Muscle layer of colon (tissue), 2 donors: ENCODE data around the gene ADAMTS15.

ENCODE experiments used
- H3K27ac ChIP-seq: one replicate; pipeline ENCODE4 v1.7.0; 2013; ENCODE audit warnings: low read depth, mild to moderate bottlenecking, low read length, moderate library complexity
- H3K27me3 ChIP-seq, 2 donors: one replicate each; pipeline ENCODE4 v1.7.0; 2013; ENCODE audit warnings: low read length in 2 of 2, mild to moderate bottlenecking in 2 of 2; ENCODE audit not compliant: insufficient read depth in 2 of 2, control insufficient read depth in 1 of 2
- H3K36me3 ChIP-seq: one replicate; pipeline ENCODE4 v1.7.0; 2013; ENCODE audit warnings: mild to moderate bottlenecking, low read length; ENCODE audit not compliant: insufficient read depth
- H3K4me1 ChIP-seq: one replicate; pipeline ENCODE4 v1.7.0; 2013; ENCODE audit warnings: mild to moderate bottlenecking, low read length; ENCODE audit not compliant: insufficient read depth
- H3K4me3 ChIP-seq, 2 donors: one replicate each; pipeline ENCODE4 v1.7.0; 2013; ENCODE audit warnings: low read length in 2 of 2, low read depth in 1 of 2, mild to moderate bottlenecking in 1 of 2, moderate library complexity in 1 of 2
- H3K9ac ChIP-seq: one replicate; pipeline ENCODE4 v1.7.0; 2013; ENCODE audit warnings: low read length
- H3K9me3 ChIP-seq: one replicate; pipeline ENCODE4 v1.7.0; 2013; ENCODE audit warnings: mild to moderate bottlenecking, low read length
- donor health status: abdominal sarcoma.
- donor health status: Adenocarcinoma of cecum.

Gene ADAMTS15

GRCh38 chr11:130455483-130456127, 7.2 kb downstream of the ADAMTS15 start:
- Histone ChIP-seq H3K27ac (no peak overlapping the region), H3K9ac (no peak overlapping the region), H3K9me3 (no peaks in the 10 kb centered on the region), H3K27me3 (no peaks in the 10 kb centered on the region), H3K4me1 (peaks cover 8% of the 10 kb centered on the region), H3K36me3 (no peaks in the 10 kb centered on the region), H3K4me3 (no peak overlapping the region)

- H3K9ac ChIP-seq = no peak overlapping the region
- no peaks in the 10 kb centered on the region for H3K9me3 ChIP-seq
- no peaks in the 10 kb centered on the region for H3K27me3 ChIP-seq
- H3K4me1 ChIP-seq = peaks cover 7% of the 10 kb centered on the region
- no peaks in the 10 kb centered on the region for H3K36me3 ChIP-seq
- H3K27ac ChIP-seq = no peak overlapping the region
- no peak overlapping the region for H3K4me3 ChIP-seq
These were observed 7.8 kb downstream of the ADAMTS15 start for GRCh38 chr11:130456286-130456685.

DNA sequence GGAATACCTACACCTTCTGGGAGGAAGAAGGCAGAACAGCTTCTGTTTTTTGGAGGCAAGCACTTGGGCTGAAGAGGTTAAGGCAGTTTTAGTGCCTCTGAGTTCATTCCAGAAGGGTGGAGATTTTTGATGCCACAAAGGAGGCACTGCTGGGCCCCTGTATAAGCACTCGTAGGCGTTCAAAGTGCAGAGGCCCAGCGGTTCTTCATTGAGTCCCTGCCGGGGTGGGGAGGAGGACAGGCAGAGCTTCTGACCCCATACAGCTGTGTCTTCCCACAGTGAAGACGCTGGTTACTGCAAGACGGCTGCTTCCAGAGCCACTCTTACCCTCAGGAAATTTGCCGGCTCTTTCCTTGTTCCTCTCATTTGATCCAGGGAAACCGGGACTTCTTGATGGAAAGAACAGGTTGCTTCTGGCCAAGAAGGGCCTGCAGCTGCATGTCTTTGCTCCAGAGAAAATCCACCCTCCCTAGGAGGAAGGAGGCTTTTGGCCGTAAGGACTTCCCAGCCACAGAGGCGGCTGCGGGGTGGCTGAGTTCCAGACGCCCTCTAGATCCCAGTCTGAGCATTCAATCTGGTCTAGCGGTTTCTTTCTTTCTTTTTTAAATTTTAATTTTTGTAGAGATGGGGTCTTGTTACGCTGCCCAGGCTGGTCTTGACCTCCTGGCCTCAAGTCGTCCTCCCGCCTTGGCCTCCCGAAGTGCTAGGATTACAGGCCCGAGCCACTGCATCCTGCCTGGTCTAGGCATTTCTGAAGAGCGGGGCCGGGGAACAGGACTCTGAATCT, 9.4 kb downstream of the ADAMTS15 start:
- no peak overlapping the region for H3K9ac ChIP-seq
- H3K9me3 ChIP-seq = no peaks in the 10 kb centered on the region
- H3K36me3 ChIP-seq = peaks cover 6% of the 10 kb centered on the region
- no peaks in the 10 kb centered on the region for H3K27me3 ChIP-seq
- H3K27ac ChIP-seq = no peak overlapping the region
- H3K4me1 ChIP-seq = no peaks in the 10 kb centered on the region
- H3K4me3 ChIP-seq = no peak overlapping the region

- Histone ChIP-seq H3K9ac (no peak overlapping the region), H3K4me1 (no peaks in the 10 kb centered on the region), H3K9me3 (no peaks in the 10 kb centered on the region), H3K27ac (no peak overlapping the region), H3K27me3 (no peaks in the 10 kb centered on the region), H3K36me3 (peaks cover 8% of the 10 kb centered on the region), H3K4me3 (no peak overlapping the region)
These were observed 9.9 kb downstream of the ADAMTS15 start for GRCh38 chr11:130458410-130458729.

DNA sequence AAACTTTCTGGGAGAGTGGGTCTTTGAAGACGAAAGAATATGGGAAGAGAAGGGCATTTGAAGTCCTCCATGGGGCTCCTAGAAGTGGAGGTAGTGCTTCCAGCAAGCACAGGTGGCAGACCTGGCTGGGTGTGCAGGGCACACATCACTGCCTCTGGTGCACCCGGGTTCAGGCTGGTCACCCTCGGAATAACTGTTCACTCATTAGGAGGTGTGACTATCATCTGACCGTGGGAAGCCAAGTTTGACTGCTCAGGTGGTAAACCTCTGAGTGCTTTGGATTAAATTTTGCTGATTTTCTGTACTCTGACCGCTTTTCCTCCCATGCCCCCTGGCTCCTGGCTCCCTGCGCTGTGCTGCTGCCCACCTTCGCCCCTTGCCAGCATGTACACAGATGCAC, 11.1 kb downstream of the ADAMTS15 start:
- no peak overlapping the region for H3K4me3 ChIP-seq
- peaks cover 8% of the 10 kb centered on the region for H3K36me3 ChIP-seq
- H3K9ac ChIP-seq = no peak overlapping the region
- H3K4me1 ChIP-seq = no peaks in the 10 kb centered on the region
- H3K27ac ChIP-seq = no peak overlapping the region
- H3K27me3 ChIP-seq = no peaks in the 10 kb centered on the region
- H3K9me3 ChIP-seq = no peaks in the 10 kb centered on the region

DNA sequence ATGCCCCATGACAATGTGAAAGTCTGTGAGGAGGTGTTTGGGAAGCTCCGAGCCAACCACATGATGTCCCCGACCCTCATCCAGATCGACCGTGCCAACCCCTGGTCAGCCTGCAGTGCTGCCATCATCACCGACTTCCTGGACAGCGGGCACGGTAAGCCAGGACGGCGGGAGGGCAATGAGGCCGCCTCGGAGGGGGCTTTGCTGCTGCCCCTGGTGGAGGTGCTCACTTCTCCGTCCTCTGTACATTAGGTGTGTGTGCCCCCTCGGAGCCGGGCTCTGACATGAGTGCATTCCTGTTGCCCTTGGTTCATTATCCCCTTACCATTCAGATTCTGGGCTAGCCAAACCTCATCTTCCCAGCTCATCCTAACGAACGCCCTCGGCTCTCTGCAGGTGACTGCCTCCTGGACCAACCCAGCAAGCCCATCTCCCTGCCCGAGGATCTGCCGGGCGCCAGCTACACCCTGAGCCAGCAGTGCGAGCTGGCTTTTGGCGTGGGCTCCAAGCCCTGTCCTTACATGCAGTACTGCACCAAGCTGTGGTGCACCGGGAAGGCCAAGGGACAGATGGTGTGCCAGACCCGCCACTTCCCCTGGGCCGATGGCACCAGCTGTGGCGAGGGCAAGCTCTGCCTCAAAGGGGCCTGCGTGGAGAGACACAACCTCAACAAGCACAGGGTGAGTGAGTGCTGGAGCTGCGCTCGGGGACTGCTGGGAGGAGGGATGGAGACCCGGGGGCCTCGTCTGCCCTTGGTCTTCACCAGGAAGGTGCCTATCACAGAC, 13.8 kb downstream of the ADAMTS15 start:
- no peaks in the 10 kb centered on the region for H3K4me1 ChIP-seq
- peaks cover 18% of the 10 kb centered on the region for H3K36me3 ChIP-seq
- no peak overlapping the region for H3K27ac ChIP-seq
- no peak overlapping the region for H3K4me3 ChIP-seq
- no peak overlapping the region for H3K9ac ChIP-seq
- no peaks in the 10 kb centered on the region for H3K9me3 ChIP-seq
- H3K27me3 ChIP-seq = no peaks in the 10 kb centered on the region

DNA sequence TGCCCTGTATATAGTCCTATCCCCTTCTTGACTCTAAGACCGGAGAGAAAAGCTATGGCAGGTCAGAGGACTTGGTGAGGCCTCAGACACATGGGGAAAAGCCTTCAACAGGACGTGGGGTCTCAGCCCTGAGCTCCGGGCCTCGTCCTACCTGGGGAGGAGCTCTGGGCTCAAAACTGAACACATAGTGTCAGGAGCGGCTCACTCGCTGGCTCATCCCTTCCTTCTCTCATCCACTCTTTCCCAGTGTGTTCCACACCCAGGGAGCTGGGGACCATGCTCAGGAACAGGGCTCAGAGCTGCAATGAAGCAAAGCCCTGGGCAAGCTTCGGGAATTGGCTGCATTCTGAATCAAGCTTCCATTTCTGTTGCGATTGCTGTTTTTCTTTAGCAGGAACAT, 14.5 kb downstream of the ADAMTS15 start:
- H3K27me3 ChIP-seq = no peaks in the 10 kb centered on the region
- no peak overlapping the region for H3K9ac ChIP-seq
- peaks cover 18% of the 10 kb centered on the region for H3K36me3 ChIP-seq
- H3K9me3 ChIP-seq = no peaks in the 10 kb centered on the region
- no peak overlapping the region for H3K27ac ChIP-seq
- H3K4me1 ChIP-seq = no peaks in the 10 kb centered on the region
- no peak overlapping the region for H3K4me3 ChIP-seq

DNA sequence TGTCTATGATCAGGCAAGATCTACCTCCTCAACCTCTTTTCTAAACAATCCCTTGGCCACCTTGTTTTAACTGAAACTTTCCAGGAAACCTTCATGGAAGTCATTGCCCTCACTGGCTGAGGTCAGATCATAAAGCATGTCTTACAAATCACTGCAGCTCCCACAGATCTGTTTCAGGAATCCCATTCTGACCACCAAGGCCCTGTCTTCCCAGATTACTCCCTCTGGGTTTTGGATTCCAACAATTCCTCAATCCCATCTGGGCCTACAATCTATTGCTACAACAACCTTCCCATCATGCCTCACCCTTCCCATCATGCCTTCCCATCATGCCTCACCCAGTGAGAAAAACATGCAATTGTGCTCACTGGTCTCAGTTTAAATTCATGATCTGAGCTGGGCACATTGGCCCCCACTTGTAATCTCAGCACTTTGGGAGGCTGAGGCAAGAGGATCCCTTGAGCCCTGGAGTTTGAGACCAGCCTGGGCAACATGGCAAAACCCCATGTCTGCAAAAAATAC, 15.9 kb downstream of the ADAMTS15 start:
- no peaks in the 10 kb centered on the region for H3K27me3 ChIP-seq
- H3K27ac ChIP-seq = no peak overlapping the region
- peaks cover 18% of the 10 kb centered on the region for H3K36me3 ChIP-seq
- H3K4me1 ChIP-seq = no peaks in the 10 kb centered on the region
- no peak overlapping the region for H3K9ac ChIP-seq
- H3K9me3 ChIP-seq = no peaks in the 10 kb centered on the region
- no peak overlapping the region for H3K4me3 ChIP-seq

GRCh38 chr11:130465263-130465662, 16.8 kb downstream of the ADAMTS15 start:
- Histone ChIP-seq H3K4me3 (no peak overlapping the region), H3K9me3 (no peaks in the 10 kb centered on the region), H3K4me1 (no peaks in the 10 kb centered on the region), H3K9ac (no peak overlapping the region), H3K27me3 (no peaks in the 10 kb centered on the region), H3K36me3 (peaks cover 18% of the 10 kb centered on the region), H3K27ac (no peak overlapping the region)

DNA sequence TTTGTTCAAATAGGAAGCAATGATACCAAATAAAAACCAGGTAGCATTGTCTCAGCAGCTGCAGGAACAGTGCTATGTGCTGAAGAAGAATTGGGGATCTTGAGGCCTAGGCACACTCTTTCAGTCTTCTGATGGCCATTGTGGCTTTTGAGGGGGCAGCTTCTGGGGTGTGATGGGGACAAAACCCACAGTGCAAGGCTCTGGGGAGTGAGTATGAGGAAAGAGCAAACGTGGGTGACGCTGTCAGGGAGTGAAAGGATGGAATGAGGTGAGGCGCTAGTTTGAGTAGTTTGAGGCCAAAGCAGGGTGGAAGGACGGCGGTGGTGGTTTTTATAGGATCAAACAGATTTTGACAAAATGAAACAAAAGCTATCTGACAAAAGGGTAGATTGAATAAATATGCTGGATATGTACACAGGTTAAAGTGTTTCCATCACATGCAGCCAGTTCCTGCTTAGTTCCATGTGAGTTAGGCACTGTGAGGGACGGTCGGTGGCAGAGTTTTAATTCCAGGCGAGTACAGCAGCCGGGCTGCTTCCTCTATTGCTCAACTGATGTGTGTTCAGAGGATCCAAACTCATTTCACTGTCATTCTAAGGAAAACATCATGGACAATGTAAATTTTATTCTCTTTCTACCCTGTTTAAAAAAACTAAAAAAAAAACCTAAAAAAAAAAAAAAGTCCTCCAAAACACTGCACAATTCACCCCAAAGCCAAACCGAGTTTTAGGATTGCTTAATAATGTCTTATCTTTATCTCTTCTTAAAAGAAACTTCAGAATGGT, 18.9 kb downstream of the ADAMTS15 start:
- H3K9ac ChIP-seq = no peak overlapping the region
- H3K27ac ChIP-seq = no peak overlapping the region
- H3K36me3 ChIP-seq = peaks cover 25% of the 10 kb centered on the region
- no peaks in the 10 kb centered on the region for H3K9me3 ChIP-seq
- no peaks in the 10 kb centered on the region for H3K27me3 ChIP-seq
- H3K4me3 ChIP-seq = no peak overlapping the region
- no peaks in the 10 kb centered on the region for H3K4me1 ChIP-seq

DNA sequence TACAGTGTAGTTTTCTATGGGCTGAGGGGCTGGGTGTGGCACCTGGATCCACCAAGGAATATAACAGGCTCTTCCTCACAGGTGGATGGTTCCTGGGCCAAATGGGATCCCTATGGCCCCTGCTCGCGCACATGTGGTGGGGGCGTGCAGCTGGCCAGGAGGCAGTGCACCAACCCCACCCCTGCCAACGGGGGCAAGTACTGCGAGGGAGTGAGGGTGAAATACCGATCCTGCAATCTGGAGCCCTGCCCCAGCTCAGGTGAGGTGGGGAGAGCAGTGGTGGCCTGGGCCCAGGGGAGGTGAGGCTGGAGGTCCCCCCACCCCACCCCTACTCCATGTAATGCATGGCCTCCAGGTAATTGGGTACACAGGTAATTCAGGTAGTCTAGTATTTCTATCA, 20.7 kb downstream of the ADAMTS15 start:
- H3K9ac ChIP-seq = no peak overlapping the region
- H3K9me3 ChIP-seq = no peaks in the 10 kb centered on the region
- H3K4me3 ChIP-seq = no peak overlapping the region
- H3K27me3 ChIP-seq = no peaks in the 10 kb centered on the region
- H3K36me3 ChIP-seq = peaks cover 22% of the 10 kb centered on the region
- H3K4me1 ChIP-seq = no peaks in the 10 kb centered on the region
- no peak overlapping the region for H3K27ac ChIP-seq
